PFSK-1 (cell line): ENCODE data around the gene NEK11.

Experiments used
- POLR2AphosphoS5 ChIP-seq: IDR thresholded peaks from 2 replicates; pipeline ENCODE4 v1.6.1; 2012; ENCODE audit warnings: low read depth, mild to moderate bottlenecking, control low read depth, low read length, moderate library complexity
- REST ChIP-seq, 2 experiments: IDR thresholded peaks; 2 replicates each; pipeline versions ENCODE4 v1.6.1 to v1.8.0; 2011 to 2012; ENCODE audit warnings: low read depth in 2 of 2, low read length in 2 of 2, control low read depth in 1 of 2, inconsistent platforms in 1 of 2, mild to moderate bottlenecking in 1 of 2, moderate library complexity in 1 of 2; ENCODE audit not compliant: insufficient read depth in 1 of 2
- TAF1 ChIP-seq: IDR thresholded peaks from 2 replicates; pipeline ENCODE4 v1.6.1; 2012; ENCODE audit warnings: low read length, control low read depth, borderline replicate concordance; ENCODE audit not compliant: insufficient read depth

GRCh38 chr3:131353986-131354385 lies 327.3 kb downstream of the NEK11 start:
- TF ChIP-seq POLR2AphosphoS5, result no peak
- TF ChIP-seq REST (IDR thresholded peaks at IDR 0.05; ENCODE audit: insufficient read depth in 1 of 2, low read depth in 2 of 2, low read length in 2 of 2), result no peak
- no peak for TF ChIP-seq TAF1
